HG03103 (cell line): ENCODE data around the gene PHF23.

ENCODE experiments used
- ATAC-seq: cut with Tn5 transposase; IDR thresholded peaks from one replicate; pipeline ENCODE4 v1.9.1; 2021; ENCODE audit warnings: low read depth; ENCODE audit not compliant: unreplicated experiment

PHF23 gene

GRCh38 chr17:7238420-7239090, 702 bp downstream of the PHF23 start:
- ATAC-seq = no peak

GRCh38 chr17:7237761-7238419, 1.4 kb downstream of the PHF23 start:
- ATAC-seq = no peak

DNA sequence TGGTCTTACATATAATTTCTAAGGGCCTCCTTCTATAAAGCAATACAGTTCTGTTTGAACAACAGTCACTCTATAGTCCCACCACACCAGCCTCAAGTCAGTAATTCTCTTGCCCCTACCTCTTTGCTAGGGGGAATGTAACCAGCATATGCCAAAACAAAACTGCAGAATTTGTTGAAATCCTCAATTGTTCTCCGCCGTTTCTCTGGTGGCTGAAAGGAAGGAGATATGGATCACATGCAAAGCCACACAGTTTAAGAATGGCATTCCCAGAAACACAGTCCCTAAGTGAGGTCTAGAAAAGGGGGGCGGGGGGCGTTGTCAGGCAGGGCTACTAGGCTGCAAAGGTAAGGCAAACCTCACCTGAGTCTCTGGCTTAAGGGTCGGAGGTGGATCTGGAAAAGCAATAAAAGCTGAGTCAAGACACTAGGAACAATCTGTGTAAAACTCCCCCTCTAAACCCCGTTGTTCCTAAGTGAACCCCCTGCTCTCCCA, 1.9 kb downstream of the PHF23 start:
- ATAC-seq = no peak

- no peak for ATAC-seq
Measured at GRCh38 chr17:7236808-7237207, 2.4 kb downstream of the PHF23 start.

DNA sequence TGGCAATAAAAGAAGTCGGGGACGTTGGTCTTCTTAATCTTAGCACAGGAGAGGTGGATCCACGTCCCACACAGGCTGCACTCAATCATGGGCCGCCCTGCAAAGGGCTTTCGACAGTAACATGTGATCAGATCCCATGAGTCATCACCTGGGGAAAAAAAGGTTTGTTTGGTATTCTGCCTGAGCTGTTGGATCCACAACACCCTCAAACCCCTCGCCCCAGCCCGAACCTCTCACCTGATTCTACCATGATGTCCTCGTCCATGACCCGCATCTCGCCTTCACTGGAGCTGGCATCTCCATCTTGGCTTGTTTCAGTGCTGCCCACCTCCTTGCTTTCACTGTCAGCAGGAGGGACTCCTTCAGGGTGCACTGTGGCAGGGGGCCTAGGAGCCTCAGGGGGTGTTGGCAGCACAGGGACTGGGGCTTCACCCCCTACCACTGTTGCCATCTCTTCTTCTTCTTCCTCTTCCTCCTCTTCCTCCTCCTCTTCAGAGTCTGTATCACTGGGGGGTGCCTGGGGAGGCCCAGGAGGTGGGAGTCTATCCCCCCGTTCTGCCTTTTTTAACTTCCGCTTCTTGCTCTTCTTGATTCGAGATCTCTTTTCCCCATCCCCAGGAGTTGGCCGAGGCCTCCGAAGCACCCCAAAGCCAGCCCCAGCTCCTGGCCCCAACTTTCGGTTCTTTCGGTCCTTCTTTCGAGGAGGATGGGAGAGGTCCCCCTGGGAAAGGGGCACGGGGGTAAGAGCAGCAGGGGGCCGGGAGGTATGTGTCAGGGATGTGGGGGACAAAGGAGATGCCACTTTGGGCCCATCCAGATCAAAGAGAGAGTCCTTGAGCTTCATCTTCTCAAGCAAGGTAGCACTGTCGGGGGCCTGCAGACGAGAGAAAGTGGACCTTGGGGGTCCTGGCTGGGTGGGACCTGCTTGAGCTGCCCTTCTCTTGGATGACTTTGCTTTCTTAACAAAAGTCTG, 3.3 kb downstream of the PHF23 start:
- no peak for ATAC-seq

DNA sequence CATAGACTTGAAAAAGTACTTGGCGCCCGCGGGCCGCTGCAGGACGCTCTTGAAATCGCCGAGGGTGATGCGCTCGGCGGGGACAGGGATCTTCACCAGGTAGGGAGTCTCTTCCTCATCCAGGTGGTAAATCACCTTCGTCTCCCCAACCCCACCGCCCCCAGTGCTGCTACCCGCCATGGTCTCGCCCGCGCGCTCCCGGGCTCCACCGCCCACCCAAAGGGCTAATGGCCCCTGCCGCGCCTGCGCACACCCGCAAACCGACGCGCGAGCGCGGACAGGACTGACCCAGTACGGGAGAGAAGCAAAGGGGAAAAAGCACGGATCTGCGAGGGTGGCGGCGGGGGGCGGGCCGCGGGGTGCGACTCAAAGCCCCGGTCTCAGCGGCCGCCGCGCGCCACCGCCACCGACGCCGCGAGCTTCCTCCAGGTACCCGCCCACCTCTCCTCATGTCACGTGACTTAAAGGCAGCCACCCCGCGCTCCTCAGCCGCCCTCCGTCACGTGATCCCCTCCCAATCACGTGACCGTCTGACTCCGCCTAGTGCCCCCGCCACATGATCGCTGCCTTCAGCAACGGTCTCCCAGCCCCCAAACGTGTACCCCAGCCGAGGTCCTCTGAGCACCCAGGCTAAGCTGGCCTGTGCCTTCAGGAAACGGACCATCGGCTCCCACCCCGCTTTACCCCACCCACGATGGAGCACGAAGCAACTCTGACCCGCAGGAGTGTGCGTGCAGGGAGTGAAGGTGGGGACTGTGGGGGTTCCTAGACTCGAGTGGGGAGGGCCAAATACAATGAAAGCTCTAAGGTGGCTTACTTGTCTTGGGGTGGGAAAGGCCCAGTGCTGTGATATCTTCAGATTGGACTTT, 4.9 kb downstream of the PHF23 start, which contains the start of gene DVL2:
DVL2 (minus strand) TSS at position 435 of the 869 bp plus-strand sequence; CDS start at position 180, 255 bp downstream.
- ATAC-seq = peak; percentile 52

GRCh38 chr17:7233701-7234082, 5.6 kb downstream of the PHF23 start:
- ATAC-seq = no peak

GRCh38 chr17:7232114-7232513, 7.1 kb downstream of the PHF23 start:
- ATAC-seq = no peak

- ATAC-seq = no peak
Measured at GRCh38 chr17:7229504-7229903, 9.8 kb downstream of the PHF23 start.

DNA sequence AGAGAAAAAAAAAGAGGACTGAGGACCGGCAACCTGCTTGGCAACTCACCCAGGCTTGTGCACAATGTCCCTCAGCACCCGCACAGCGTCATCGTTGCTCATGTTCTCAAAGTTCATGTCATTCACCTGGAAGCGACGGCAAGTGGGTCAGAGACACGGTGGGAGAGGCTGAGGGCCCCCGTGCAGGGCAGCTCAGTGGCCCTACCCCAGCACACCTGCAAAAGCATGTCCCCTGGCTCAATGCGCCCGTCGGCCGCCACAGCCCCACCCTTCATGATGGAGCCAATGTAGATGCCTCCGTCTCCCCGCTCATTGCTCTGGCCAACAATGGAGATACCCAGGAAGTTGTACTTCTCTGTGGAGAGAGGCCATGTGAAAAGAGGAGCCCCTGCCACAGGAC, 10.3 kb downstream of the PHF23 start:
- ATAC-seq = no peak

DNA sequence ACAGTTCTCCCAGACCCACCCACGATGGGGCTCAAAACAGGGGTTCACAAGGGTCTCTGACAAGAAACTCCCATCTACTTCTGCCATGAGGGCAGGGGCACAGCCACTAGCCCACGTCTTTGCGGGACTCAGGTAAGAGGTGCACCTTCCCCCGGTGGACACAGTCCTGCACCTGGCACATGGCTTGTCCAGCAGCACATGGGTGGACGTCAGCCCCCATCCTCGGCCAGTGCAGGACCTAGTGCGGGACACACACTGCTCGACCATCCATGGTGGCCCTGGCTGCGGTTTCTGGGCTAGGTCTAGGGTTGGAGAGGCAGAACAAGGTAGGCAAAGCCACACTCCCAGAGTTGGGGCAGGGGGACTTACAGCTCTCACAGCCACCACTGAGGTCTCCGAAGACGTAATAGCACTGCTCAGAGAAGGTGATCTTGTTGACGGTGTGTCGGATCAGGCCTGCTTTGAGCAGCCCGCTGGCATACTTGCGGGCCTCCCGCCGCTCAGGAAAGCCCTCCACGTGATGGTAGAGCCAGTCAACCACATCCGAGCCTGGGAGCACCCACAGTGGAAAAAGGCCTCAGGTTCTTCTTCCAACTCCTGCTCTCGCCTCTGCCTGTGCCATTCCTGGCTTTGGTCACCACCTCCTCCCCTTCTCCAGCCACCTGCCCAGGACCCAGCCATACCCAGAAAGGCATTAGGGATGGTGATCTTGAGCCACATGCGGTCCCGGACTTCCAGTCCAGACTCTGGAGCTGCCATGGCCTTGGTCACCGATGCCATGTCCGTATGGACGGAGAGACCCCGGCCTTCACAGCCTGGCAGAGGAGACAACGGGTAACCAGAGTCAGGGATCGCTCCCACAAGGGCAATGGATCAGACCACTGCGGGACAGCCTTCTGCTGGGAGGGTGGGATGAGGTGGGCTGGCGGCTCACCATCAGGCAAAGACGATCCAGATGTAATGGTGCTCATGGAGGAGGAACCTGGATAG, 12.2 kb downstream of the PHF23 start:
- no peak for ATAC-seq

DNA sequence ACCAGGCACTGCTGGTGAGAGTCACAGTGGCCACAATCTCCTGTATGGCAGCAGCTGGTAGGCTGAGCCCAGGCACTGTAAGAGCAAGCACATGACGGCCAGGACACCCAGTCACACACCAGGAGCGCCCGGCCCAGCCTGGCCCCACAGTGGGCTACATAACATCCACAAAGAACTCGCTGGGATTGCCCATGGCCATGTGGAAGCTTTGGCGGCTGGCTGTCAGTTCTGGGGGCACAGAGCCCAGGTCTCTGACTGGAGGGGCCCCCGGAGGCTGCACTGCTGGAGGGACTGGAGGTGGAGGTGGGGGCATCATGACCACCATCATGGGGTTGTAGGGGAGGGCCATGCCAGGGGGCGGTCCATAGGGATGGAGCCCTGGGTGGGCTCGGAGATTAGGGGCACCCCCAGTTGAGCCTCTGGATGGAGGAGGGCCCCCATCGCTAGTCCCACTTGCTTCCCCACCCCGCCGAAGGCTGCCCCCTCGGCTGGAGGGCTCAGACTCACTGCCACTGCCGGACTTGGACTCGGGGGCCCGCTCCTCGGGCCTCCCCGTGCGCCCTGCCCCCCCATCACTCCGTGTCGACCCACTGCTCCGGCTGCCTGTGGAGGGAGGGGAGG, 13.4 kb downstream of the PHF23 start:
- no peak for ATAC-seq

DNA sequence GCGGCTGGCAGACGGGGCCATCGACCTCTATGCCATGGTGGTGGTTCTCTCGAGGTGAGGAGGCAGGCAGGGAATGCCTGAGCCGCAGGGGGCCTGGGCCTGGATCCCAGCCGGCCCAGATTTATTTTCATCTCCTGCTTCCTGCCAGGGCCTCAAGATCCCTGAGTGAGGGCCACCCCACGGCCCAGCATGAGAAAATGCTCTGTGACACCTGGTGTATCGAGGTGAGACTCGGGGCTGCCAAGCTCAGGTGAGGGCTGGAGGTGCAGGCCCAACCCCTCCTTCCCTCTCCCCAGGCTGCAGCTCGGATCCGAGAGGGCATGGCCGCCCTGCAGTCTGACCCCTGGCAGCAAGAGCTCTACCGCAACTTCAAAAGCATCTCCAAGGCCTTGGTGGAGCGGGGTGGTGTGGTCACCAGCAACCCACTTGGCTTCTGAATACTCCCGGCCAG, 14.6 kb downstream of the PHF23 start:
- no peak for ATAC-seq

DNA sequence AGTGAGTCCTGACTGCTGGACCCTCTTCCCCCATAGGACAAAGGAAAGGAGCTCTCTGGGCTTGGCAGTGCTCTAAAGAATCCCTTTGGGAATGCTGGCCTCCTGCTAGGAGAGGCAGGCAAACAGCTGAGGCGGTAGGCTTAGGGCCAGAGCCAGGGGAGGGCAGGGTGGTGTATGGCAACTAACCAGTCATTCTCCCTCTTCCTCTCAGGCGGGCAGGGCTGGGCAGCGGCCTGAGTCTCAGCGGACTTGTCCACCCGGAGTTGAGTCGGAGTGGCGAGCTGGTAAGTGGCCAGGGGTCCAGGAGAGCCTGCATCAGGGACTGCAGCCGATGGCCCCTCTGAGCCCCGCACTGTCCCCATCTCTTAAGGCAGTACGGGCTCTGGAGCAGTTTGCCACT, 15.1 kb downstream of the PHF23 start:
- no peak for ATAC-seq

- ATAC-seq = no peak
Measured at GRCh38 chr17:7223375-7223774, 15.9 kb downstream of the PHF23 start.

- no peak for ATAC-seq
Measured at GRCh38 chr17:7222972-7223292, 16.3 kb downstream of the PHF23 start.

GRCh38 chr17:7222093-7222971, 16.9 kb downstream of the PHF23 start:
- ATAC-seq = no peak
